Neural progenitor cell (in vitro differentiated cells): Measurements from ENCODE around the gene NINJ2.

ENCODE experiments used
- CTCF ChIP-seq: fragments of 200-600 bp; sonication (generic); IDR thresholded peaks from 2 replicates; pipeline ENCODE4 v1.5.1; 2017; ENCODE audit warnings: antibody characterized with exemption, mild to moderate bottlenecking
- EZH2 ChIP-seq: fragments of 200-600 bp; sonication (generic); IDR thresholded peaks from 2 replicates; pipeline ENCODE4 v1.6.1; 2017; ENCODE audit warnings: antibody characterized with exemption, mild to moderate bottlenecking, moderate library complexity
- EZH2phosphoT487 ChIP-seq: fragments of 200-600 bp; sonication (generic); IDR thresholded peaks from 2 replicates; pipeline ENCODE4 v1.6.1; 2017; ENCODE audit warnings: antibody characterized with exemption

DNA sequence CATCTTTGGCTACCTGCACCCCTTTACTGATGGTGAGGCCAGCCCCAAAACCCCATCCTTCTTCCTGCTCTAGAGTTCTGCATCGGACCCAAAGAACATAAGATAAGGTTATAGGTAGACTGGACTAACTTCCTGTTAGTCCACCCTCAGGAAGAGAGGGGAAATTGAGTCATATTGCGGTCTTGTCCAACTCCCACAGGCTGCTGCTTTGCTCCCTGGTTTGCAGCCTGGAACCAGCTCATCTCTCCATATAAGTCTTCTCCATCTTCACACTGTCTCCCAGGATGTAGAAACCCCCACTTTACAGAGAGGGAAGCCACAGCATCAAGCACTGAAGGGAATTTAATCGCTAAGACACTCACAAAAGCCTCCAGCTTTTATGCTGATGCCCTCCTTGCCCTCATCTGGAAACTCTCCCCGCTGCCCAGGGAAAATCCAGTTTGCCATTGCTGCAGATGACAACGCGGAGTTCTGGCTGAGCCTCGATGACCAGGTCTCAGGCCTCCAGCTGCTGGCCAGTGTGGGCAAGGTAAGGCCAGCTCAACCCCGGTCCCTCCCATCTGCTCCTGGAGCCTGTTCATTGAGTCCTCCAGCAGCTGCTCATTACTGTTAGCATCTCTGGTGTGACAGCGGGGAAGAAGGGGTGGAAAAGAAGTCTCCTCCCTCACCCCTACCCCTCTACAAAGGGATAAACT lies 118.2 kb downstream of the NINJ2 start:
- no peak for TF ChIP-seq CTCF
- TF ChIP-seq EZH2, result no peak
- TF ChIP-seq EZH2phosphoT487, result no peak
